ENCODE results near the gene LIPJ.

The LIPJ gene

DNA sequence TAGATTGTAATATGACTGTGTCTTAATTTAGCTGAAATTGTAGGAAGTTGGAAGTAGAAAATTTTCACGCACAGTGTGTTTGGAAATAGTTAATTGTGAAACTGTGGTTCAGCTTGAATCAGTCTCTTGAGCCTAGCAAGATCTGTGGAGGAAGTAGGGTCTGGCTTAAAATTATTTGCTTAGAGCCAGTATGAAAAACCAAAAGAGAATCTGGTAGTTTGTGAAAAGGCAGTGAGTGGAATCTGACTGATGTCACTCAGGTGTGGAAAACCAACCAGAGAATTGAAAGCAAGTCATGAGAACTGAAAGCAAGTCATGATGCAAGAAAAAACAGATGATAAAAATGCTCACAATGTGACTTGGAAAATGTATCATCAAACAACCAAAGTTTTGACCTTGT, 11.5 kb downstream of the LIPJ start:
- no peak for DNase-seq

DNA sequence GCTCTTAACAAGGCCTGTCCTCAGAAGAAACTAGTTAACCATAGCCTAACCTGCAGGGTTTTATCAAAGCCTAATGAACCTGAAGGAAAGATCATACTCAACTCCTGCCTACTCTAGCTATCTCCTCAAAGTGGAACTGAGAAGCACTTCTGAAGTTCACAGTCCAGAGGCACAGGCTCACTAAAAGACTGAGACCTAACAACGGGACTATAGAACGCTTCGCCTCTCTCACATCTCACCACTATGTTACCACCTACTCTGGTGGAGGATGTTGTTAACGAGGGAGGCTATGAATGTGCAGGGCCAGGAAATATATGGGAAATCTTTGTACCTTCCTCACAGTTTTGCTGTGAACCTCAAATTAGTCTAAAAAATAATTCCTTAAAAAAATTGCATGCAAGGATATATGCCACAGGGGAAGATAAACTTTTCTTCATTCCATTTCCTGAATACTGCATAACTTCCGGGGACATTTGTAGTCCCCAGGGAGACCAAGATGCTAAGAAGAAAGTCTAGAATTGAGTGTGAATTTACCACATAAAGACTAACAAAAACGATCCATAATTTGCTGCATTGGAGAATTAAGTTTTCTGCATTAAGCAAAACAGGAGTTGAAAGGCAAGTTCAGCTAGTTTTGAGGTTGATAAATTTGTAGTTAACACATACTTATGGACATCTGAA, 21.6 kb downstream of the LIPJ start:
- DNase-seq = no peak

GRCh38 chr10:88608780-88609179, 22.2 kb downstream of the LIPJ start:
- DNase-seq = no peak

DNA sequence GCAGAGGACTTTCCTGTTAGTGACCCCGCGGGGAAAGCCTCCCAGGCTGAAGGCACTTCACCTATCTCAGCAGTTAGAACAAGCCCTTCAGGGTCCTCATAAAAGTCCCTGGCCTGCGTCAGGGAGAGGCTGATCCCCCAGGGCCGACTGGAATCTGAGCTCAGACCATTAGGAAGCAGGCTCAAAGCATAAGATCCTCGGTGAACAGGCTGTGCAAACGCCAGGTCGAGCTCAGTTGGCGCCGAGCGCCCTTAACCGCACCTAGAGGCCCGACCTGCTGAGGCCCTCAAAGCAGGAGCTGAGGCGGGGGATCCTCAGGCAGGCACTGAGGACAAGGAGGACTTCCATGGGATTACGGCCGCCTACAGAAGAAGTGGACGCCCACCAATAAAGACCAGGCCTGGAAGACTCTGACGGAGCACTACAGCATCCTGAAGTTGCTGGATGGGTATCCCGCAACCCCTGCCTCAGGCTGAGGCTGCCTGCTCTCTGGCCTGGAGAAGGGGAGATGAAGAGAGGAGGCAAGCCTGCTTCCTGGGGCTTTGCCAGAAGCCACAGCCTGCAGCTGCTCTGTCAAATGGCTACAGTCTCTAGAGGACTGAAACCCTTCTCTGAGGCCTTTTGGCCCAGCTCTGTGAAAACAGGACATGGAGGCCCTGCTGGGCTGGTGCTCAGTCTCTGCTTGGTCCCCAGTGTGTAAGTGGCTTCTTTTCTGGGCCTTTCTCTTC, 29.9 kb downstream of the LIPJ start:
- no peak for DNase-seq

- no peak for DNase-seq
These were observed 31.3 kb downstream of the LIPJ start for GRCh38 chr10:88617772-88618300.

- no peak for DNase-seq
These were observed 31.9 kb downstream of the LIPJ start for GRCh38 chr10:88618496-88618895.

DNA sequence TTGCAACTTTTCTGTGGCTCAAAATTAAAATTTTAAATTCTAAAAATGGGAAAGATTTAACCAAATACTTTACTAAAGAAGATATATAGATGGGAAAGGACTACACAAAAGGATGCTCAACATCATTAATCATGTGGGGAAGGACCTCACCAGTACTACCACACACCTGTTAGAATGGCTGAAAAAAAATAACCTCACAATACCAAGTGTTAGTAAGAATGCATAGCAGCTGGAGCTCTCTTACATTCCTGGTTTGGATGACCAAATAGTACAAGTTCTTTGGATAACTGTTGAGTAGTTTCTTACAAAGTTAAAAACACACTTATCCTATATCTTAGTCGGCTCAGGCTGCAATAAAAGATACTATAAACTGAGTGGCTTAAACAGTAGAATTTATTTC, 33.9 kb downstream of the LIPJ start:
- DNase-seq = no peak

DNA sequence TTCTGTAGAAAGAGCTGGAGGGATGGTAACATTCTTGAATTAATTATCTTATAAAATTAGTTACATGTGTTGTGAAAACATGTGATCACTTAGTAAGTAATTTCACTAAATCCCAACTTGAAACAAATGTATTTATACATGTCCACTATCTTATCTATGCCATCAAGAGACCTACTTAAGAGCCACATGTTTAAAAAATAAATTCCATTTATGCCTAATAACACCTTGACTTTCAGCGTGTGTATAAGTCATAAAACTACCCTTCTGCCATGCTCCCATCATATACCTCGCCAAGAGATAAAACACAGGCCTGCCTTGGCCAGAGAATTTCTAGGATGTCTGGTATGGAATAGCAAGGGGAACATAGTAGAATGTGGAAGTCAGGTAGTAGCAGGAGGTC, 37.3 kb downstream of the LIPJ start:
- DNase-seq = no peak

DNA sequence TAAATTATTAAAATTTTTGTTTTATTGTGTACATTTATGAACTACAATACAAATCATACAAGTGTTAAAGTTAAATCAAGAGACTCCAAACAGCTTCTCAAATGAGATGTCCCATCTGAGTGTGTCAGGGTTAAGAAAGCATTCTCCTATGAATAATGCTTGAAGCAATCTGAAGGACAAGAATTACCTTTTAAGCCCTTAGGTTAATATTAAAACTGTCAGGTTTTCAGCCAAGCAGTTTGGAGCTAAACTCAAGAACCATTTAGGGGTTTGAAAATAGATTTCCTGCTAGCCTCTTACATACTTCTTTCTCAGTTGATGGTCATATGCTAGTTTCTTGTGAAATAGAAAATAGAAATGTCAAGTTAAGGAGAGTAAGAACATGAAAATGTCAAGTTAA, 38.3 kb downstream of the LIPJ start:
- no peak for DNase-seq

GRCh38 chr10:88640186-88640585, 53.6 kb downstream of the LIPJ start:
- DNase-seq = no peak

DNA sequence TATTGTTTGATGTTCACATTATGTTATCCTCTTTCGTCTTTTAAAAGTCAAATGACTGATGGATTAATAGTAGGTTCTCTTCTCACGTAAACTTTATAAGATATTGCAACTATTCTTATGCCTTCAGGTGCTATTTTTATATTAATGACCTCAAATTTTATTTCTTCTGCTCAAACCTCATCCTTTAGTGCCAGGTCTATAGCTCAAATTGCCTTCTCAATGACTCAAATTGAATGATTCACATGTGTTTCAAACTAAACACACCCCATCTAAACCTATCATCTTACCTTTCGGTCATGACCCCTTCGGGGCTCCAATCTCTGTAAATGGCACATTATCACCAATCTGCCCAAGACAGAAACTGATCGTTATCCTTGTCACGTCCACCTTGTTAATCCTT, 55.6 kb downstream of the LIPJ start:
- no peak for DNase-seq

DNA sequence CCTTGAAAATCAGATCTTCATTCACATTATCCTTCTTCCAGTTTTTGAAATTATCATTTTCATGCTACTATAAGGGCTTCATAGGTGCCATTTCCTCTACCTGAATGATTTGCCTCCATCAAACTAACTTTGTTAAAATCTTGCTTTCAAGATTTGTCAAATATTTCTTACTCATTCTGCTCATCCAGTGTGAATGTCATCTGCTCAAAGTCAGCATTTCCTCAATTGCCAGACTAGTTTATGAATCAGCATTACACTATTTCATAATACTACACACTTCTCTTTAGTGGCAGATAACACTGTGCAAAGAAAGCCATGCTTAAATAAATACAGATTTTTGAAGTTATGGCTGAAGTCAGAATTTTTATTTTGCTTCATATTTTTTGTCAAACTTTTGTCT, 56.4 kb downstream of the LIPJ start:
- DNase-seq = no peak

DNA sequence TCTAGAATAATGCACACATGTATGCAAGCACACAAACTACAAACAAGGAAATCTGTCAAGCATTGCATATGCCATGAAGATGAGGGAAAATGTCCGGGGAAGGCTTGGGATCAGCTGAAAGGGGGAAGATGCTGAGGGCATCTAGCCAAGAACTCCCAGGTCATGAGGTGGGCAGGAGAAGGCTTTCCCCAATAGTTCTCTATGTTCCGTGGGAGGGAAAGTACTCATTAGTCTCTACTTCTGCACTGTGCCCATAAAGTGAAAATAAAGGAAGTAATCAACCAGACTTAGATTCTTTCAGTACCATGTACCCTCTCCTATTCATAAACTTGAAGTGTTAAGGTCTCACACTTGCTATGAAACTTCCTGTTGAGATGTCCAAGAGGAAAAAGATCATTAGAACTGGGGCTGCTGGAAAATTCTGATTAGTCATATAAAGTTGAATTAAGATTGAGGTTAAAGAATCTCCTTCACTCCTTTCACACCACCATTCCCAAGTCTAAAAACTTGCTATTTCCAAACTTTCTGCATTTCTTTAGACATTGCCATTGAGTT, 60.6 kb downstream of the LIPJ start:
- no peak for DNase-seq

DNA sequence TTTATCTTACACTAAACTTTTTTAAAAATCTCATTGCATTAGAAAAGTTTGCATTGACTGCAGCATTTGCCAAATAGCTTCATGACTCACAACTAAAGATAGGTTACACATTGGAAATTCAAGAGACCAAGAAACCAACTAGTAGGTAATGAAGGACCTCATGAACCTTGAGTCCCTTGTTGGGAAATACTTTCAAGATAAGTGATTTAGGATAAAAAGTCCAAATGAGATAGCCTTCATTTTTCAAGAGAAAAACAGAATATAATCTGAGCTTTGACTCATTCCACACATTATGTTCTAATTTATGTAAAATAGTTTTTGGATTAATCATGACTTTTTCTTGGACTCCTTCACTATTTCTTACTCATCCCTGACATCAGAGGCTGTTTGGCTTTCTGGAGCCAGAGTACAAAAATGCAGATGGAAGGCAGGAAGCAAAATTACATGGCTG, 64.6 kb downstream of the LIPJ start:
- peak in 1 of 2 experiments; percentile 72 for DNase-seq

DNA sequence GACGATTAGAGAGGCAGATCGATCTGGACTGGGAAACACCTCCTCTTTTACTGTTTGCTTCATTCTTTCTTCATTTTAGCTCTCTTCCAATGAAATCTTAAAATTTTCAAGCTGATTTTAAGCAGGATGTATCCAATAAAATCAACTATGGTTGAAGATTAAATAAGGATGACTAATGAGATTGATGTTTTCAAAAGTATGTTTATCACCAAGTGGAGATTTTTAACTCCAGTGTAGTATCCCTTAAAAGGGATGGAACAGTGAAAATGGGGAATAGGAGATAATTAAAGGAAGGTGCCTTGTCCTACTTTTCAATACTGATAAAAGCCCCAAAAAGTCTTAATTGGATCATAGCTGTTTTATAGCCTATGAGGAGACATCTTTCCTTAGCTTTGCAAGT, 66.1 kb downstream of the LIPJ start:
- DNase-seq = no peak

Measured in SW 1271 (cell line).